GM13977 (cell line): ENCODE measurements around the gene LRP1B.

ENCODE experiments used
- DNase-seq: peaks from one replicate; pipeline ENCODE4 v3.0.0; 2012; ENCODE audit warnings: low spot score
- CTCF ChIP-seq: IDR thresholded peaks from 2 replicates; pipeline ENCODE4 v1.5.1; 2012; ENCODE audit warnings: mild to moderate bottlenecking, control low read depth; ENCODE audit not compliant: insufficient read depth; ENCODE audit errors: extremely low read depth, missing control alignments
- in situ Hi-C: fragments of 300-500 bp; cut with MboI; formaldehyde crosslinking; loops from one replicate; pipeline ENCODE4 v1.12.0; 2022; ENCODE audit warnings: low sequenced_read_pairs, low pct_unique_long_range_greater_than_20kb, mixed read lengths, inconsistent platforms; ENCODE audit not compliant: unreplicated experiment

The LRP1B gene

GRCh38 chr2:140604096-140604495, 1526.7 kb downstream of the LRP1B start:
- in situ Hi-C loops, result no loop called here
- DNase-seq, result no peak
- TF ChIP-seq CTCF, result no peak

DNA sequence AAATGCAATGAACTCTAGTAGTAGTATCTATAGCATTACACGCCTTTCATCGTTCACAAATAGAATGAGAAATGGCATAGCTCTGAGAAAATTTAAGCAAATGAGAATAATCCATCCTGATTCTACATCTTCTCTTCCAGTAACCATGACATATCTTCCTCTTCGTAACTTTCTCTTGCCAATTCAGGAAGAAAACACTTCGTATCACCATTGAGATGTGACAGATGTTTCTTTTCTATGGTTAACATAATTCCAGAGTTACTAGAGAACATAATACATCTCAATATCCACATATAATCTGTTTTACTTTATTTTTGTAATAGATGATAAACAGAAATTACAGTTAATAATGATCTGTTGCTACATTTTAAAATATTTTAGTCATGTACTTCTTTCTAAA, 1527.4 kb downstream of the LRP1B start:
- in situ Hi-C loops, result no loop called here
- DNase-seq, result no peak
- TF ChIP-seq CTCF, result no peak

DNA sequence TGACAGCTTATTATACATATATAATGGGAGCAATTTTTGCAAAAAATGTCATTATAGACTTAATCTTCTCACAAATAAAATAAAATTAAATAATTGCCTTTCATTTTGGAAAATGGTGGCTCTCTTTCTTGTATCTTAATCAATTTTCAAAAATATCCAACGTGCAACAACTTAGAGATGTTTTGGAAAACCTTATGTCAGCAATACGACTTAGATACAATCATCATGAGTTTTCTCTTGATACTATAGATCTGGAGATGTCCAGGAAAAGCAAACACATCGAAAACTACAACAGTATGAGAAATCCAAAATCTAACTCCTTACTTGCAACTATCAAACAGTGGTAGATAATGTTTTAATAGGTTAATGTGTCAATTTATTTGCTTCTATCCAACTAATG, 1529.0 kb downstream of the LRP1B start:
- DNase-seq, result no peak
- no peak for TF ChIP-seq CTCF
- in situ Hi-C loops, result no loop called here

DNA sequence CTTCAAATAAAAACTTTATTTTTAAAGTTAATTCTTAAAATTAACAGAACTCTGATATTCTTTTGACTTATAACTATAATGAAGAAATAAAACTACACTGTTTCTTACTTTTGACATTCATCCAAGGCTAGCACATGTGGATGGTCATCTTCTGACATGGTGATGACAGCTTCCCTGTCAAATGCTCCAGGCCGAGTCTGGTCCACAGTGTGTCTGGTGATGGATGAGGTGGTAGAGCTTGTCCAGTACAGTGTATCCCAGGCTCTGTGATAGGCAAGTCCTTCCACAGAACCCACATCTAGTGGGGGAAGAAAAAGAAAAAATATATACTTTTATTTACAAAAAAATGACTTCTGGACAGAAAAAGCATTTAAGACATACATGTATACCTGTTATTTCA, 1529.5 kb downstream of the LRP1B start:
- in situ Hi-C loops, result no loop called here
- no peak for DNase-seq
- TF ChIP-seq CTCF, result no peak

DNA sequence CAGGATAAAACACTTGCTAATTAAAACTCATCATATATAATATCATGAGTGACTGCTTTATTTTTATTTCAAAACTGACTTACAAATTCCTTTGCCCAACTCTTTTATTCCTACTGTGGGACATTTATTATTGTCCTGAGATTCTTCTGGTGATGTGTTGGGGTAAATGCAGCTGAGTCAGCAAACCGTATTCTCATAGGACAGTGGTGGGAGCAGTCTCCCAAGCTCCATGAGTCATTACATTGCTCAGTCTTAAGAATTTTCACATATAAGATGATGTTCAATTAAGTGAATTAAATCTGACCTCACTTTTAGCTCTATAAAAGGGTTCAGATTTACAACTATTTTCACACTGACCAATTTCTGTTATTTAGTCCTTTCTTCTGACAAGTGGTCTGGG, 1530.7 kb downstream of the LRP1B start:
- in situ Hi-C loops, result no loop called here
- no peak for TF ChIP-seq CTCF
- DNase-seq, result no peak

- in situ Hi-C loops, result no loop called here
- no peak for DNase-seq
- no peak for TF ChIP-seq CTCF
These were observed 1533.0 kb downstream of the LRP1B start for GRCh38 chr2:140597836-140598235.

DNA sequence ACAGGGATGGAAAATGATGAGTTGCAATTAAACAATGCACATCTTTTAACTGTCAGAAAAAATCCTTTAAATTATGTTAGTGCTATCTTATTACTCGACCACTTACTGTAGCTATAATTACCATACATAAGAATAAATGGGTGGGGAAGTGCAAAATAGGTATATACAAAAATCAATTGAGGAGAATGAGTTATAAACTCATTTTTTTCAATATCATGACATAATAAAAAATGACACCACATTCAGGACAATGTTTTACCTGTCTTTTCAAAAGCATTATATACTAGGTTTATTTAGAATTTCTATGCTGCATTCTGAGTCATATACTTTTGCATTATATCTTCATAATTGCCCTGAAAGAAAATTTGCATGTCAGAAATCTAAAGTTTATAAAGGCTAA, 1533.6 kb downstream of the LRP1B start:
- DNase-seq, result no peak
- in situ Hi-C loops, result no loop called here
- TF ChIP-seq CTCF, result no peak
